Measurements from ENCODE around the gene WNK2. TPM values are rescaled to one million over a fixed set of nuclear protein-coding genes. Genes with fewer than 3 reads are reported as not detected.
A peak's percentile ranks its signal among the peaks of the same experiment; 100 is the strongest.

WNK2 gene
- total RNA-seq, 1 donor from 2014 or later, result 1.9 TPM

DNA sequence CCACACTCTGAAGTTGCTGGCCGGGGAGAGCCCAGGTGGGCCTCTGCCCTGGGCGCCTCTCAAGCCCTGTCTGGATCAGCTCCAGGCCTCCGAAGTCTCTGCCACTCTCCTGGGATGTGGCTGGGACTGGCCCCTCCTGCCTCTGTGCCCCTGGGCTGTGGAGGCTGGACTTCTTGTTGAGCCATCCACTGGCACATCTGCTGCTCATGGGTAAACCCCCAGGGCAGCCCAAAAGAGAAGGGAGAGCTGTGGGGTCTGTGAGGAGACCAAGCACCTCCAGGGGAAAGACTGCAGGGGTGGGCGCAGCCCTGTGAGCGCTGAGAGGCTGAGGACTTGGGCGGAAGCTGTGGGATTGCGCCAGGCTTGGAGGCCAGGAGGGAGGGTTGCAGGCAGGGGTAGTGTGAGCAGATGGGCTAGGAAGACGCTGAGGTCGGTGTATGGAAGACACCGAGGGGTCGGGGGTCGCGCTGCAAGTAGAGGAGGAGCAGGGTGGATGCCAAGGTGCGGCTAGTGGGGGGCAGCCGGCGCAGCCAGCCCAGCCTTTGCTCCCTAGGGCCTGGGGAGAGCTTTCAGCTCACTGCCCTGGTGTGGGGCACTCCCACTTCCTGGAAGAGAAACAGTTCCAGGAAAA lies 118.1 kb downstream of the WNK2 start:
- DNase-seq (ENCODE audit: low read depth), result no peak
- Mint-ChIP-seq H3K36me3 (ENCODE audit: low read depth, unreplicated experiment) (no peaks in the 10 kb centered on the region), H3K4me1 (ENCODE audit: low read depth, unreplicated experiment) (no peaks in the 10 kb centered on the region), H3K27ac (ENCODE audit: unreplicated experiment) (no peak overlapping the region), H3K27me3 (ENCODE audit: low read depth, unreplicated experiment) (peaks cover 27% of the 10 kb centered on the region), H3K4me3 (ENCODE audit: unreplicated experiment) (no peak overlapping the region), H3K9me3 (ENCODE audit: unreplicated experiment) (no peaks in the 10 kb centered on the region)
- H3K4me1 ChIP-seq (ENCODE audit: insufficient read depth, low read length), result no peaks in the 10 kb centered on the region
- H3K9ac ChIP-seq (ENCODE audit: low read length), result no peak overlapping the region
- no peaks in the 10 kb centered on the region for H4K20me1 ChIP-seq (ENCODE audit: insufficient read depth, low read length)
- no peaks in the 10 kb centered on the region for H3K79me2 ChIP-seq (ENCODE audit: insufficient read depth, low read length)
- no peak overlapping the region for H3K4me3 ChIP-seq (ENCODE audit: insufficient read depth, low read depth, low read length)
- no peak overlapping the region for H3K27ac ChIP-seq (ENCODE audit: low read depth, low read length)
- no peaks in the 10 kb centered on the region for H3K36me3 ChIP-seq (ENCODE audit: insufficient read depth, low read length)
- no peaks in the 10 kb centered on the region for H3K9me3 ChIP-seq (ENCODE audit: insufficient read depth, low read depth, low read length)
- FAIRE-seq, result no peak
- H3K27me3 ChIP-seq (ENCODE audit: insufficient read depth, low read length), result peaks cover 3% of the 10 kb centered on the region
- no peak overlapping the region for H2AFZ ChIP-seq (ENCODE audit: low read depth, low read length)
- no peak overlapping the region for H3K4me2 ChIP-seq (ENCODE audit: low read length)
- TF ChIP-seq CTCF (IDR thresholded peaks at IDR 0.05; ENCODE audit: insufficient read depth, low read depth, low read length) (no peak), EZH2 (IDR thresholded peaks at IDR 0.05; ENCODE audit: insufficient read depth, low read length) (no peak)

DNA sequence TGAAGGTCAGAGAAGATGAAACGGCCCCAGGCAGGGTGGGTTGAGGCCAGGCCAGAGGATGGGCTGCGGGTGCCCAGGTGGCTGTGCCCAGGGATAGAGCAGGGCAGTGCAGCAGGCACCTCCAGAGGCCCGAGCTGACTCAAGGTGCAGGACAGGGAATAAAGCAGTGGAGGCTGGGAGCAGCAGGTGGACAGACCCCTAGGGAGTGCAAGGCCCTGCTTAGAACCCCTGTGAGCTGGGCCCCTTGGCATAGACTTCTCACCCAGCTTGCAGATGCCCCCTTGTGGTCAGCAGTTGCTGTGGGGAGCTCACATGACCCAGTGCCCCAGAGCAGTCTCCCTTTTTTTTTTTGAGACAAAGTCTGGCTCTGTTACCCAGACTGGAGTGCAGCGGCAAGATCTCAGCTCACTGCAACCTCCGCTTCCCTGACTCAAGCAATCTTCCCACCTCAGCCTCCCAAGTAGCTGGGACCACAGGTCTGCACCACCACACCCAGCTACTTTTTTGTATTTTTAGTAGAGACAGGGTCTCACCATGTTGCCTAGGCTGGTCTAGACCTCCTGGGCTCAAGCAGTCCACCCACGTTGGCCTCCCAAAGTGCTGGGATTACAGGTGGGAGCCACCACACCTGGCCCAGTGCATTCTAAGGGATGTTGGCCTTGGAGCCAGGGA lies 118.8 kb downstream of the WNK2 start:
- TF ChIP-seq EZH2 (IDR thresholded peaks at IDR 0.05; ENCODE audit: insufficient read depth, low read length) (no peak), CTCF (IDR thresholded peaks at IDR 0.05; ENCODE audit: insufficient read depth, low read depth, low read length) (peak; percentile 33)
- Mint-ChIP-seq H3K27ac (ENCODE audit: unreplicated experiment) (no peak overlapping the region), H3K4me3 (ENCODE audit: unreplicated experiment) (no peak overlapping the region), H3K9me3 (ENCODE audit: unreplicated experiment) (no peaks in the 10 kb centered on the region), H3K4me1 (ENCODE audit: low read depth, unreplicated experiment) (no peaks in the 10 kb centered on the region), H3K36me3 (ENCODE audit: low read depth, unreplicated experiment) (no peaks in the 10 kb centered on the region), H3K27me3 (ENCODE audit: low read depth, unreplicated experiment) (peaks cover 22% of the 10 kb centered on the region)
- FAIRE-seq (no peak), DNase-seq (ENCODE audit: low read depth) (peak; percentile 26)
- H3K4me1 ChIP-seq (ENCODE audit: insufficient read depth, low read length), result no peaks in the 10 kb centered on the region
- no peaks in the 10 kb centered on the region for H3K36me3 ChIP-seq (ENCODE audit: insufficient read depth, low read length)
- H3K9ac ChIP-seq (ENCODE audit: low read length), result no peak overlapping the region
- H4K20me1 ChIP-seq (ENCODE audit: insufficient read depth, low read length), result no peaks in the 10 kb centered on the region
- H3K79me2 ChIP-seq (ENCODE audit: insufficient read depth, low read length), result no peaks in the 10 kb centered on the region
- H3K4me2 ChIP-seq (ENCODE audit: low read length), result no peak overlapping the region
- H3K27ac ChIP-seq (ENCODE audit: low read depth, low read length), result no peak overlapping the region
- H3K27me3 ChIP-seq (ENCODE audit: insufficient read depth, low read length), result peaks cover 6% of the 10 kb centered on the region
- no peak overlapping the region for H2AFZ ChIP-seq (ENCODE audit: low read depth, low read length)
- H3K9me3 ChIP-seq (ENCODE audit: insufficient read depth, low read depth, low read length), result no peaks in the 10 kb centered on the region
- H3K4me3 ChIP-seq (ENCODE audit: insufficient read depth, low read depth, low read length), result no peak overlapping the region

DNA sequence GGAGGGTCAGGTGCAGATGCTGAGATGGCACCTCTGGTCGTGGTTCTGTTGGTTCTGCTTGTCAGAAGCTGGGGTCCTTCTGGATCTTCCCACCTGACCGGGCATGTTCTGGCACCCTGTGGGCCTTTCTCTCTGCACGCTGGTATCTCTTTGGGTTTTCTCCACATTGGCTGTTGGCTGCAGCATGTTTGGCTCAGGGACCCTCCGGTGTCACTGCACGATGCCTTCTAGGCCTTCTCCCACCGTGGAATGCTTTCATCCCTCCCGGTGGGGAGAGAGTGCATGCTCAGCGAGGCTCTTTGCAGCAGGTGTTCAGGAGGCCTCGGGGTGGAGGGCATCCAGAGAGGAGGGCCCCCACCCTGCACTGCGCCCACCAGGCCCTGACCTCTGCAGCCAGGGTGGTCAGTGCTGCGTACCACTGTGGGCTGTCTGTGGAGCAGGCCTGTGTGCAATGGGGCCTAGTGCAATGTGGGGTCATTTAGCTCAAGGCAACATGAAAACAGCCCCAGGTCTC lies 119.4 kb downstream of the WNK2 start:
- FAIRE-seq, result no peak

More for the DNA sequence above, 119.4 kb downstream of the WNK2 start:
- H3K27me3 ChIP-seq (ENCODE audit: insufficient read depth, low read length), result peaks cover 6% of the 10 kb centered on the region
- Mint-ChIP-seq H3K9me3 (ENCODE audit: unreplicated experiment) (no peaks in the 10 kb centered on the region), H3K4me1 (ENCODE audit: low read depth, unreplicated experiment) (no peaks in the 10 kb centered on the region), H3K27me3 (ENCODE audit: low read depth, unreplicated experiment) (peaks cover 16% of the 10 kb centered on the region), H3K27ac (ENCODE audit: unreplicated experiment) (no peak overlapping the region), H3K36me3 (ENCODE audit: low read depth, unreplicated experiment) (no peaks in the 10 kb centered on the region), H3K4me3 (ENCODE audit: unreplicated experiment) (no peak overlapping the region)
- H3K27ac ChIP-seq (ENCODE audit: low read depth, low read length), result no peak overlapping the region
- H3K4me1 ChIP-seq (ENCODE audit: insufficient read depth, low read length), result no peaks in the 10 kb centered on the region
- H3K4me3 ChIP-seq (ENCODE audit: insufficient read depth, low read depth, low read length), result no peak overlapping the region
- H4K20me1 ChIP-seq (ENCODE audit: insufficient read depth, low read length), result no peaks in the 10 kb centered on the region
- H3K9ac ChIP-seq (ENCODE audit: low read length), result no peak overlapping the region
- H3K4me2 ChIP-seq (ENCODE audit: low read length), result no peak overlapping the region
- no peak for DNase-seq (ENCODE audit: low read depth)
- no peaks in the 10 kb centered on the region for H3K9me3 ChIP-seq (ENCODE audit: insufficient read depth, low read depth, low read length)
- no peak for TF ChIP-seq EZH2 (IDR thresholded peaks at IDR 0.05; ENCODE audit: insufficient read depth, low read length)
- no peak for TF ChIP-seq CTCF (IDR thresholded peaks at IDR 0.05; ENCODE audit: insufficient read depth, low read depth, low read length)
- no peaks in the 10 kb centered on the region for H3K79me2 ChIP-seq (ENCODE audit: insufficient read depth, low read length)
- no peak overlapping the region for H2AFZ ChIP-seq (ENCODE audit: low read depth, low read length)
- no peaks in the 10 kb centered on the region for H3K36me3 ChIP-seq (ENCODE audit: insufficient read depth, low read length)
